Ascending aorta (tissue), 2 donors: Measurements from ENCODE around the gene SUPT3H. TPM values are rescaled to one million over a fixed set of nuclear protein-coding genes. Genes with fewer than 3 reads are reported as not detected.
"Not testable (repeated sequence)": the region's sequence is repeated elsewhere in the genome, so short reads cannot be mapped to it uniquely, and the experiment has no call there.

ENCODE experiments used
- DNase-seq, 2 donors: peaks; one replicate each; pipeline ENCODE4 v3.0.0-alpha.2; 2019; ENCODE audit warnings: low spot score in 2 of 2
- H3K27ac ChIP-seq, 2 donors: fragments of 200-600 bp; sonication (generic); one replicate each; pipeline ENCODE4 v1.5.1; 2016 to 2017; ENCODE audit warnings: mild to moderate bottlenecking in 1 of 2
- H3K27me3 ChIP-seq: fragments of 200-600 bp; sonication (generic); one replicate; pipeline ENCODE4 v1.5.1; 2017
- H3K36me3 ChIP-seq, 2 donors: fragments of 200-600 bp; sonication (generic); one replicate each; pipeline ENCODE4 v1.5.1; 2016
- H3K4me1 ChIP-seq, 2 donors: fragments of 200-600 bp; sonication (generic); one replicate each; pipeline ENCODE4 v1.5.1; 2016 to 2017; ENCODE audit warnings: mild to moderate bottlenecking in 1 of 2
- H3K4me3 ChIP-seq, 2 donors: fragments of 200-600 bp; sonication (generic); one replicate each; pipeline ENCODE4 v1.5.1; 2016 to 2017; ENCODE audit warnings: mild to moderate bottlenecking in 1 of 2
- H3K9me3 ChIP-seq, 2 donors: fragments of 200-600 bp; sonication (generic); one replicate each; pipeline ENCODE4 v1.5.1; 2016
- intact Hi-C: fragments of 100-400 bp; cut with DNase I; formaldehyde crosslinking; loops from one replicate; pipeline ENCODE4 v1.15.1; 2023
- total RNA-seq: library from RNA; depleted of rRNA; stranded (reverse); fragments of >200 nt; gene quantifications from one replicate; pipeline ENCODE4 v1.1.0, GENCODE V29; 2016
- TF ChIP-seq, protein P1 (sequence below), 3 experiments: fragments of 200-600 bp in 2 of 3; fragments of 450-650 bp in 1 of 3; sonication (generic) in 2 of 3; IDR thresholded peaks; one replicate each; pipeline ENCODE4 v1.5.1; 2016 to 2019; ENCODE audit warnings: antibody characterized with exemption in 3 of 3, mild to moderate bottlenecking in 1 of 3, moderate library complexity in 1 of 3

Gene SUPT3H
- total RNA-seq, 1 donor from 2014 or later: not detected

DNA sequence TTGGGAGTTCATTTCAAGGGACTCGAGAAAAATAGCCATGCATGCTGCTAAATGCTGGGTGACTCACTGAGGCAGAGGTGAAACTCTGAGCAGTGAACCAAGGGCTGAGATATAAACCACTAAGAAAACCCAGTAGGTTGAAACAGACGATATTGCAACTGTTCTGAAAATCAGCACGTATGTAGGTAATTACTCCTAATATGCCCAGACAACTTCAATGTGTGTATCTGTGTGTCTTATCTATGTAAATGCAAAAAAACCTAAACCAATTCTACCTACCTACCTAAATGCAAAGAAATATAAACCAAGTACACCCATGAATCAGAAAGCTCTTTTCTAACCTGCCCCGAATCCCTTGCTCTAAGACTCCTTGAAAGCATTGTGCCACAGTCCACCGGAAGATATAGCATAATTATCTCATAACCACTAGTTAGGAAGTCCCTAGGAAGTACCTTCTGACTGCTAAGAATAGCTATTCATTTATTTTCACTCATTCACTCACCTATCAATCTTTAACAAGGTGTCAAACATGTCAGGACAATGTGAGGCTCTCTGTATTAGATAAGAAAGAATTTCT, 508.3 kb downstream of the SUPT3H start:
- Histone ChIP-seq H3K9me3 (peaks cover 0 to 10% of the 10 kb centered on the region in 2 donors), H3K4me1 (no peaks in the 10 kb centered on the region), H3K27ac (no peak overlapping the region), H3K27me3 (no peaks in the 10 kb centered on the region), H3K4me3 (no peak overlapping the region), H3K36me3 (no peaks in the 10 kb centered on the region)
- TF ChIP-seq, protein P1, sequence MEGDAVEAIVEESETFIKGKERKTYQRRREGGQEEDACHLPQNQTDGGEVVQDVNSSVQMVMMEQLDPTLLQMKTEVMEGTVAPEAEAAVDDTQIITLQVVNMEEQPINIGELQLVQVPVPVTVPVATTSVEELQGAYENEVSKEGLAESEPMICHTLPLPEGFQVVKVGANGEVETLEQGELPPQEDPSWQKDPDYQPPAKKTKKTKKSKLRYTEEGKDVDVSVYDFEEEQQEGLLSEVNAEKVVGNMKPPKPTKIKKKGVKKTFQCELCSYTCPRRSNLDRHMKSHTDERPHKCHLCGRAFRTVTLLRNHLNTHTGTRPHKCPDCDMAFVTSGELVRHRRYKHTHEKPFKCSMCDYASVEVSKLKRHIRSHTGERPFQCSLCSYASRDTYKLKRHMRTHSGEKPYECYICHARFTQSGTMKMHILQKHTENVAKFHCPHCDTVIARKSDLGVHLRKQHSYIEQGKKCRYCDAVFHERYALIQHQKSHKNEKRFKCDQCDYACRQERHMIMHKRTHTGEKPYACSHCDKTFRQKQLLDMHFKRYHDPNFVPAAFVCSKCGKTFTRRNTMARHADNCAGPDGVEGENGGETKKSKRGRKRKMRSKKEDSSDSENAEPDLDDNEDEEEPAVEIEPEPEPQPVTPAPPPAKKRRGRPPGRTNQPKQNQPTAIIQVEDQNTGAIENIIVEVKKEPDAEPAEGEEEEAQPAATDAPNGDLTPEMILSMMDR (IDR thresholded peaks at IDR 0.05): no peak
- intact Hi-C loops: no loop called here
- no peak for DNase-seq

DNA sequence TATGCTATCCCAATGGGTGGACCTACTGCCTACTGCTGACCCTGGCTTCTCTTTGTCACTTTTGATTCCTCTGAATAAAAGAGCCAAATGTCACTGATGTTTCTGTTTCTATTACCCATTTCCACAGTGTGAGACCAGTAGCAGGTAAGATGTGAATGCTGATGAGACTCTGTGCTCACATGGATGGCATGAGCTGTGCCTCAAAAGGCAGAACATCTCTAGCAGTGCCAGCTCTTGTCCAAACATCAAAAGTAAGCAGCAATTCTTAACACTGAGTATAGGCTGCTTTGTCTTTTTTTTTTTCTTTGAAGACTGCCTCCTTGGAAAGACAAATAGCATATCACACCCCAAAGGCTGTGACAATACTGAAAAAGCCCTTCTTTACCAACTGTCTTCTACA, 508.8 kb downstream of the SUPT3H start:
- intact Hi-C loops: no loop called here

DNA sequence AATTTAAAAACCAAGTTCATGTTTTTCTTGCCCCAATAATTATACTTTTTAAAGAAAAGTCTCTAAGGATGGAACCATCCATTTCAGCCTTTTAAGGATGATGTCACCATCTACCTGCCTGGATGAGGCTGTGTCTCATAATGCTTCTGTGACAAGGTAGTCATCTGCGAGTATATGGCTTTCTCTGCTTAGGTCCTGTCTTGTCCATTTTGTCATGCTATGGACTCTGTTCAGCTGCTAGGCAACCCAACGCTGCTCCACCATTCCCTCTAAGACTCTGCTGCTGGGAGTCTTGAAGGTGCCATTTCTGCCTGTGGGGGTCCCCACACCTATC, 509.4 kb downstream of the SUPT3H start:
- no peaks in the 10 kb centered on the region for H3K36me3 ChIP-seq
- H3K27ac ChIP-seq: no peak overlapping the region
- H3K9me3 ChIP-seq: peaks cover 0 to 10% of the 10 kb centered on the region in 2 donors
- TF ChIP-seq, protein P1 (IDR thresholded peaks at IDR 0.05): no peak
- H3K27me3 ChIP-seq: no peaks in the 10 kb centered on the region
- intact Hi-C loops: no loop called here
- no peak overlapping the region for H3K4me3 ChIP-seq
- DNase-seq: no peak
- no peaks in the 10 kb centered on the region for H3K4me1 ChIP-seq

More for the DNA sequence above, 508.8 kb downstream of the SUPT3H start:
- no peaks in the 10 kb centered on the region for H3K36me3 ChIP-seq
- H3K9me3 ChIP-seq: peaks cover 0 to 10% of the 10 kb centered on the region in 2 donors
- no peaks in the 10 kb centered on the region for H3K27me3 ChIP-seq
- no peak overlapping the region for H3K4me3 ChIP-seq
- TF ChIP-seq, protein P1 (IDR thresholded peaks at IDR 0.05): no peak
- H3K27ac ChIP-seq: no peak overlapping the region
- no peak for DNase-seq
- no peaks in the 10 kb centered on the region for H3K4me1 ChIP-seq

DNA sequence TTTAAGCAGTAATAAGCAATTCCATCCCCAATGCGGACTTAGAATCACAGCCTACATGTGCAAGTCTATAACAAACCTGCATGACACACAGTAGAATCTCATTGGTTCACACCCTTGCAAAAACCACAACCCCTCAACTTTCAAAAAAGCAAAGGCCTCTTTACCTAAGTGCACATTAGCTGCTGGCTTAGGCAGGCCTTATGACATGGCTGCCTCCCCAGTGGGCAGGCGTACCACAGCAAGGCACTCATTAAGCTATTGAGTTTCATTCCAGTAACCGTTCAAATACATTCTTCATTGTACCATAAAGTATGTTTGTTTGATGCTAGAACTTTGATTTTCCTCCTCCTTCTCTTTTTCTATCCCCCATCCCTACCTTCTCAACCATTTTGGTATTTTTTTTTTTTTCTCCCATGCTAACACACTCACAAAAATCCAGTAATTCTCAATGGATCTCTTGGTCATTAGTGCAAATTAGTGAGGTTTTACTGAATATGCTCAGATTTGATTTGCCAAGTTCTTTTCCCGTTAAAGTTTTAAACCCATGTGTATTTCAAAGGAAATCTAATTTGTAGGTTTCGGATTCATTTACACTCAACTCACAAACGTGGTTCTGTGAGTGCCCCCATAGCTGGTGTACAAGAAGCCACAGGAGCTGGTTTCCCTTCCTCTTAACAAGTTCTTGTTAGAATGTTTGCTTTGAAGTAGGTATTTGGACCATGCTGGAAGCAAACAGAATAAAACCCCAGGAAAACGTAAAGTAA, 510.0 kb downstream of the SUPT3H start:
- no peaks in the 10 kb centered on the region for H3K27me3 ChIP-seq
- TF ChIP-seq, protein P1 (IDR thresholded peaks at IDR 0.05): no peak
- DNase-seq: no peak
- H3K4me3 ChIP-seq: no peak overlapping the region
- no peaks in the 10 kb centered on the region for H3K4me1 ChIP-seq
- no peak overlapping the region for H3K27ac ChIP-seq
- no peaks in the 10 kb centered on the region for H3K36me3 ChIP-seq
- intact Hi-C loops: no loop called here
- H3K9me3 ChIP-seq: peaks cover 0 to 10% of the 10 kb centered on the region in 2 donors

DNA sequence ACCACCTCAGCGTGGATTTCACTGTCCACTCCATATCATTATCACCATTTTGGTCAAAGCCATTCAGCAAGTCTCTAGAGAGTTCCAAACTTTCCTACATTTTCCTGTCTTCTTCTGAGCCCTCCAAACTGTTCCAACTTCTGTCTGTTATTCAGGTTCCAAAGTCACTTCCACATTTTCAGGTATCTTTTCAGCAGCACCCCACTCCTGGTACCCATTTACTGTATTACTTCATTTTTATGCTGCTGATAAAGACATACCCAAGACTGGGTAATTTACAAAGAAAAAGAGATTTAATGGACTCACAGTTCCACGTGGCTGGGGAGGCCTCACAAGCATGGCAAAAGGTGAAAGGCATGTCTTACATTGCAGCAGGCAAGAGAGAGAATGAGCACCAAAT, 512.5 kb downstream of the SUPT3H start:
- H3K4me3 ChIP-seq, DNase-seq, H3K27me3 ChIP-seq, H3K27ac ChIP-seq, intact Hi-C loops, H3K4me1 ChIP-seq, H3K36me3 ChIP-seq: not testable (repeated sequence)
- peaks cover 0 to 10% of the 10 kb centered on the region in 2 donors for H3K9me3 ChIP-seq

DNA sequence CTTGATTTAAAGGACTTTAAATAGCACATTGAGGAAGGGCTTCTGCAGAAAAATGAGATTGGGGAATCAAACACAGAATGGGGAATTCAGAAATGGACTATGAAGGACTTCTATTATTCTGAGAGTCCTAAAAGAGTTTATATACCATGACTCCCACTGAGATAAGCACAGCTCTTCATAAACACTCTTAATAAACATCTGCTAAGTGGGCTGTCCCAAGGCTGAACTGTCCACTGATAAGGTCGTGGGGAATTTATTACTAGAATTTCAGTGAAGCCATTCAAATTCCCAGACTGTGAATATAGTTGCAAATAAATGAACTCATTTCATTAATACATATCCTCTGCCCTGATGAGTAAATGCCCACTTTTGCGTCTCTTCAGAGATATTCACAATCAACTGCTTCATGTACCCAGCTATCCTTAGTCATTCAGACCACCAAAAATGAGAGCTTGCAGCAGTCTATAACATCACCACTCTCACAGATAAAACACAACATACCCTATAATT, 517.8 kb downstream of the SUPT3H start:
- Histone ChIP-seq H3K36me3 (no peaks in the 10 kb centered on the region), H3K4me3 (no peak overlapping the region), H3K27ac (no peak overlapping the region), H3K4me1 (no peaks in the 10 kb centered on the region), H3K27me3 (no peaks in the 10 kb centered on the region), H3K9me3 (peaks cover 0 to 2% of the 10 kb centered on the region in 2 donors)
- DNase-seq: no peak
- TF ChIP-seq, protein P1 (IDR thresholded peaks at IDR 0.05): no peak
- intact Hi-C loops: no loop called here
